SU-DHL-6 (cell line): ENCODE data around the gene MTF2.

ENCODE experiments used
- H2AFZ ChIP-seq: fragments of 200-600 bp; sonication (generic); 2 replicates; pipeline ENCODE4 v1.6.1; 2014; ENCODE audit warnings: low read depth, mild to moderate bottlenecking, moderate library complexity, mixed read lengths, antibody characterized with exemption, low read length; ENCODE audit not compliant: severe bottlenecking
- H3F3A ChIP-seq: fragments of 200-600 bp; shearing (Covaris generic); 2 replicates; pipeline ENCODE4 v1.6.0; 2016; ENCODE audit warnings: antibody characterized with exemption, mild to moderate bottlenecking; ENCODE audit not compliant: insufficient read depth
- H3K27ac ChIP-seq: fragments of 200-600 bp; sonication (generic); 2 replicates; pipeline ENCODE4 v1.5.1; 2016; ENCODE audit warnings: low read depth, mild to moderate bottlenecking, low read length, moderate library complexity, mixed read lengths
- H3K27me3 ChIP-seq: fragments of 200-600 bp; sonication (generic), shearing (Covaris generic); 2 replicates; pipeline ENCODE4 v1.6.0; 2014; ENCODE audit warnings: mild to moderate bottlenecking, low read length
- H3K36me3 ChIP-seq: fragments of 200-600 bp; sonication (generic); 2 replicates; pipeline ENCODE4 v1.6.1; 2014; ENCODE audit warnings: mild to moderate bottlenecking, low read length, mixed read lengths
- H3K4me2 ChIP-seq: fragments of 300-600, 200-600 bp; shearing (Covaris generic), sonication (generic); 2 replicates; pipeline ENCODE4 v1.6.0; 2014; ENCODE audit warnings: low read length, low read depth, mild to moderate bottlenecking; ENCODE audit not compliant: poor library complexity, severe bottlenecking
- H3K4me3 ChIP-seq: fragments of 200-600 bp; sonication (generic); 2 replicates; pipeline ENCODE4 v1.5.1; 2014; ENCODE audit warnings: antibody characterized with exemption, low read length, mild to moderate bottlenecking, mixed read lengths; ENCODE audit not compliant: insufficient read depth, poor library complexity, severe bottlenecking
- H3K79me2 ChIP-seq: fragments of 200-600 bp; sonication (generic); 2 replicates; pipeline ENCODE4 v1.6.1; 2014; ENCODE audit warnings: mild to moderate bottlenecking, low read length, moderate library complexity; ENCODE audit not compliant: insufficient read depth
- H3K9ac ChIP-seq: fragments of 200-600 bp; sonication (generic); 2 replicates; pipeline ENCODE4 v1.7.0; 2014; ENCODE audit warnings: mild to moderate bottlenecking, low read length
- H3K9me2 ChIP-seq: fragments of 200-600 bp; sonication (generic); replicated peaks from 2 replicates; pipeline ENCODE4 v1.6.1; 2014; ENCODE audit warnings: low read length; ENCODE audit not compliant: insufficient read depth
- H3K9me3 ChIP-seq: fragments of 200-600 bp; sonication (generic); 2 replicates; pipeline ENCODE4 v1.6.1; 2014; ENCODE audit warnings: low read length, mixed read lengths; ENCODE audit not compliant: insufficient read depth
- H4K20me1 ChIP-seq: fragments of 200-600 bp; sonication (generic); 2 replicates; pipeline ENCODE4 v1.6.1; 2014; ENCODE audit warnings: low read depth, mild to moderate bottlenecking, antibody characterized with exemption, low read length, moderate library complexity, mixed read lengths
- EZH2phosphoT487 ChIP-seq: fragments of 200-600 bp; sonication (generic), shearing (Covaris generic); conservative IDR thresholded peaks from 2 replicates; pipeline ENCODE4 v1.6.1; 2018; ENCODE audit warnings: mild to moderate bottlenecking, antibody characterized with exemption, low read length, moderate library complexity, mixed read lengths
- TF ChIP-seq, protein P1 (sequence below): fragments of 200-600 bp; sonication (generic); IDR thresholded peaks from one replicate; pipeline ENCODE4 v1.5.1; 2017; ENCODE audit warnings: antibody characterized with exemption, mild to moderate bottlenecking, low read length, moderate library complexity; ENCODE audit not compliant: insufficient read depth, poor library complexity, severe bottlenecking

MTF2 gene

DNA sequence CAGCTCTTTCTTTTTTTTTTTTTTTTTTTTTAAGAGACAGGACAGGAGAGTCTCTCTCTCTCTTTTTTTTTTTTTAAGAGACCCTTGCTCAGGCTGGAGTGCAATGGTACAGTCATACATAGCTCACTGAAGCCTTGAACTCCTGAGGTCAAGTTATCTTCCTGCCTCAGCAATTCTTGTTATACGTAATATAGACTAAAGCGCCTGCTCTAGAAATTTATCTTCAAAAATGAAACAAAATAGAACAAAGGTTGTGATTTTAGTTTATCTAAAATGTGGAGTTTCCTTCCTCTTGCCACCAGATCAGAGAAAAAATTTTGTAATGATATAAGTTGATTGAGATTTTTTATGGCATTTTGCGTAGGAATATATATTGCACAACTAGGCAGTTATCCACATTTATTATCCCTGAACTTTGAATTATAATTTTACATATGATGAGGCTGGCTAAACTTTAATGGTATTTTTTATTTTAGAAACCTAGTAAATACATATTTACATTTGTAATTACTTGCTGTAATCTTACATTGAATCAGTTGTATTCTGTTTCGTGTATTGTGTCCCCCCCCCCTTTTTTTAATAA lies 44.2 kb downstream of the MTF2 start:
- peaks cover 34% of the 10 kb centered on the region; the same call in 1 of the 2 replicates for H3F3A ChIP-seq
- H3K27me3 ChIP-seq: no peaks in the 10 kb centered on the region
- H3K9ac ChIP-seq: no peak overlapping the region
- no peak overlapping the region for H3K27ac ChIP-seq
- TF ChIP-seq, protein P1, sequence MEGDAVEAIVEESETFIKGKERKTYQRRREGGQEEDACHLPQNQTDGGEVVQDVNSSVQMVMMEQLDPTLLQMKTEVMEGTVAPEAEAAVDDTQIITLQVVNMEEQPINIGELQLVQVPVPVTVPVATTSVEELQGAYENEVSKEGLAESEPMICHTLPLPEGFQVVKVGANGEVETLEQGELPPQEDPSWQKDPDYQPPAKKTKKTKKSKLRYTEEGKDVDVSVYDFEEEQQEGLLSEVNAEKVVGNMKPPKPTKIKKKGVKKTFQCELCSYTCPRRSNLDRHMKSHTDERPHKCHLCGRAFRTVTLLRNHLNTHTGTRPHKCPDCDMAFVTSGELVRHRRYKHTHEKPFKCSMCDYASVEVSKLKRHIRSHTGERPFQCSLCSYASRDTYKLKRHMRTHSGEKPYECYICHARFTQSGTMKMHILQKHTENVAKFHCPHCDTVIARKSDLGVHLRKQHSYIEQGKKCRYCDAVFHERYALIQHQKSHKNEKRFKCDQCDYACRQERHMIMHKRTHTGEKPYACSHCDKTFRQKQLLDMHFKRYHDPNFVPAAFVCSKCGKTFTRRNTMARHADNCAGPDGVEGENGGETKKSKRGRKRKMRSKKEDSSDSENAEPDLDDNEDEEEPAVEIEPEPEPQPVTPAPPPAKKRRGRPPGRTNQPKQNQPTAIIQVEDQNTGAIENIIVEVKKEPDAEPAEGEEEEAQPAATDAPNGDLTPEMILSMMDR: no peak
- TF ChIP-seq EZH2phosphoT487: no peak
- H2AFZ ChIP-seq: no peak overlapping the region
- peaks cover 86% of the 10 kb centered on the region for H3K36me3 ChIP-seq
- H3K4me3 ChIP-seq: no peak overlapping the region
- H3K9me2 ChIP-seq: no peaks in the 10 kb centered on the region
- peaks cover 8% of the 10 kb centered on the region; the same call in 1 of the 2 replicates for H3K79me2 ChIP-seq
- peaks cover 21% of the 10 kb centered on the region; the same call in 1 of the 2 replicates for H4K20me1 ChIP-seq
- H3K9me3 ChIP-seq: no peaks in the 10 kb centered on the region
- no peak overlapping the region for H3K4me2 ChIP-seq

DNA sequence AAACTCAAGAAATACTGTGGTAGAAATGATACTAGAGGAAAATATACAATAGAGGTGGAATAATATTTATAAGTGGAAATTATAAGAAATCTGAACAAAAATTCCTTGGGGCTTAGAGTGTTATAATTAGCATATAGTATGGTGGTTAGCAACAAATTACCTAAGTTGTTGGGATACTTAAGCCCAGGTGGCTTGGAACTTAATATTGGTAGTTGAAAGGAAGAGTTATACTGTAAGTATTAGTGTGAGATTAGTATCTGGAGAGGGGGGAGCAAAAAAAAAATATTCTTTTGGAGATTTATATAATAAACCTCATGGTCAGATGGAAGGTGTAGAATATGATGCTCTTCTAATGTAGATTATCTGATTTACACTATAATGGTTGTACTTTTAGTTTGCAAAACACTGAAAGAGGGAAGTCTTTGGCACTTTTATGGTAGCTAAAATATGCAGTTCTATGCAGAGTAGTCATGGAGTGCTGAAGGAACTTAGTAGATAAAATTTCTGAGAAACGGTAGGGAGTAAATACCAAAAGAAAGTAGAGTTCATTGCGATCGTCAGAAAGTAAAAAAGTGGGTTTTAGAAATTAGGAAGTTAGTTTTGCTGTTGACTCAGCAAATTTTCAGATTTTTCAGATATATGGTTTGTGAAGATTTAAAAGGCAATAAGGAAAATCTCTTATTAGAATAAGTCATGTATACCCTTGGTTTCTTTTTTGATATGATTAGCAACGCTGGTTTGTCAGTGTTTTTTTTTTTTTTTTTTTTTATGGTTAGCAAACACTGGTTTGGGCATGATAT lies 45.7 kb downstream of the MTF2 start:
- Histone ChIP-seq H3K36me3 (peaks cover 84% of the 10 kb centered on the region), H3K79me2 (peaks cover 14% of the 10 kb centered on the region), H3K4me3 (no peak overlapping the region), H3K9me3 (no peaks in the 10 kb centered on the region), H3K27me3 (no peaks in the 10 kb centered on the region), H3K9ac (no peak overlapping the region), H3K9me2 (no peaks in the 10 kb centered on the region), H2AFZ (no peak overlapping the region), H3K27ac (no peak overlapping the region), H4K20me1 (peaks cover 21% of the 10 kb centered on the region; the same call in 1 of the 2 replicates), H3F3A (peaks cover 43% of the 10 kb centered on the region), H3K4me2 (no peak overlapping the region)
- TF ChIP-seq, protein P1: no peak
- no peak for TF ChIP-seq EZH2phosphoT487

DNA sequence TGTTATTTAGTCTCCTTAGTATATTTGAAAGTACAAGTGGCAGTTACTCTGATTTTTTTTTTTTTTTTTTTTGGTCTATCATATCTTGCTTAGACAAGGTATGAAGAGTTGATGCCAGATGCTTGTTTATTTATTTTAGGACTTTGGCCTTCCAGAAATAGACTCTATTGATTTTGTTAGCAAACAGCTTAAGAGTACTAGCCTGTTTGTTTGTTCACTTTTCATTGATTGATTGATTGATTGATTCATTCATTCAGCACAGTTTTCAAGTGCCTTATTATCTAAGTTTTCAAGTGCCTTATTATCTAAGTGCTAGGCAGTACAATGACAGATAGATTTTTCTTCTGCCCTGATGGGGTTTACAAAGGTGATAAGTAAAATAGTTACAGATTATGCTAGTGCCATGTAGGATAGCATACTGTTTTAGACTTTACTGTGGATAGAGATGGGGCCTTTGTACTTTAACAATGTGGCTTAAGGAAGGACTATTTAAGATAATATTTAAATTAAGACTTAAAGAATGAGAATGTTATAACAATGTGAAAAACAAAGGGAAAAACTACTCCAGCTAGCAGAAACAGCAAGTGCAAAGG lies 50.5 kb downstream of the MTF2 start:
- Histone ChIP-seq H3K4me3 (no peak overlapping the region), H3K27ac (no peak overlapping the region), H3K79me2 (peaks cover 19% of the 10 kb centered on the region), H4K20me1 (0 out of 2 replicates have a peak, but pooled peaks cover 12% of the 10 kb centered on the region), H3K9me3 (no peaks in the 10 kb centered on the region), H3F3A (peaks cover 29% of the 10 kb centered on the region), H2AFZ (no peak overlapping the region), H3K36me3 (peaks cover 63% of the 10 kb centered on the region), H3K4me2 (no peak overlapping the region), H3K9ac (no peak overlapping the region), H3K27me3 (no peaks in the 10 kb centered on the region), H3K9me2 (no peaks in the 10 kb centered on the region)
- TF ChIP-seq, protein P1: no peak
- TF ChIP-seq EZH2phosphoT487: no peak
